Dendritic cell treated with granulocyte-macrophage colony-stimulating factor and Interleukin-4, amounts not matched to agents 40 ng/mL and 50 ng/mL, for 4 days (primary cell): ENCODE measurements around the gene FH.

Source experiments
- H3K27ac Mint-ChIP-seq: one replicate; pipeline ENCODE4 v1.8.0; 2022; ENCODE audit warnings: mild to moderate bottlenecking, mixed read lengths
- H3K27me3 Mint-ChIP-seq: one replicate; pipeline ENCODE4 v1.8.0; 2022; ENCODE audit warnings: mild to moderate bottlenecking, mixed read lengths
- H3K36me3 Mint-ChIP-seq: one replicate; pipeline ENCODE4 v1.8.0; 2022; ENCODE audit warnings: low read depth, mixed read lengths
- H3K4me1 Mint-ChIP-seq: one replicate; pipeline ENCODE4 v1.8.0; 2022; ENCODE audit warnings: low read depth, mixed read lengths
- H3K4me3 Mint-ChIP-seq: one replicate; pipeline ENCODE4 v1.8.0; 2022; ENCODE audit warnings: mild to moderate bottlenecking, moderate library complexity, mixed read lengths
- H3K9me3 Mint-ChIP-seq: one replicate; pipeline ENCODE4 v1.8.0; 2022; ENCODE audit warnings: mixed read lengths
- intact Hi-C: fragments of 100-400 bp; cut with micrococcal nuclease; formaldehyde crosslinking; loops from one replicate; pipeline ENCODE4 v1.15.0; 2022

Gene FH

DNA sequence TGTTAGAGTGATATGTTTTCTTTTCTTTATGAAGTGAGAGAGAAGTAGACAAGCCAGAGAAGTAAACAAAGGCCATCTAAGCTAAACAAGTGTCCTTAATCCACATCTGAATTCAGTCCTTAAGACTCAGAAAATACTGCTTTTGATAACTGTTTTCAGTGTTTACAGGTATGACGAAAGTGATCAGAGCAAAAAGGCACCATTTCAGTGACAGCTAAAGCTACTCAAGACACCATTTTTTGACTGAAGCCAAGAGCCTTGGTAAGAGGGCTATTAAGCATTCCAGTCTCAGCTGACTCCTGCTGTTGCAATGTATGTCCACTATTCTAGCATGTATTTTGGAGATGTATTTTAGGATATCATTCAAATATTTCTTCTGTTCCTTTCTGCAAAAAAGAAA, 16.7 kb upstream of the FH start:
- peaks cover 41% of the 10 kb centered on the region for H3K36me3 Mint-ChIP-seq
- H3K4me3 Mint-ChIP-seq: no peak overlapping the region
- intact Hi-C loops: no loop called here
- peaks cover 15% of the 10 kb centered on the region for H3K9me3 Mint-ChIP-seq
- H3K4me1 Mint-ChIP-seq: peaks cover 71% of the 10 kb centered on the region
- H3K27ac Mint-ChIP-seq: no peak overlapping the region
- no peaks in the 10 kb centered on the region for H3K27me3 Mint-ChIP-seq

DNA sequence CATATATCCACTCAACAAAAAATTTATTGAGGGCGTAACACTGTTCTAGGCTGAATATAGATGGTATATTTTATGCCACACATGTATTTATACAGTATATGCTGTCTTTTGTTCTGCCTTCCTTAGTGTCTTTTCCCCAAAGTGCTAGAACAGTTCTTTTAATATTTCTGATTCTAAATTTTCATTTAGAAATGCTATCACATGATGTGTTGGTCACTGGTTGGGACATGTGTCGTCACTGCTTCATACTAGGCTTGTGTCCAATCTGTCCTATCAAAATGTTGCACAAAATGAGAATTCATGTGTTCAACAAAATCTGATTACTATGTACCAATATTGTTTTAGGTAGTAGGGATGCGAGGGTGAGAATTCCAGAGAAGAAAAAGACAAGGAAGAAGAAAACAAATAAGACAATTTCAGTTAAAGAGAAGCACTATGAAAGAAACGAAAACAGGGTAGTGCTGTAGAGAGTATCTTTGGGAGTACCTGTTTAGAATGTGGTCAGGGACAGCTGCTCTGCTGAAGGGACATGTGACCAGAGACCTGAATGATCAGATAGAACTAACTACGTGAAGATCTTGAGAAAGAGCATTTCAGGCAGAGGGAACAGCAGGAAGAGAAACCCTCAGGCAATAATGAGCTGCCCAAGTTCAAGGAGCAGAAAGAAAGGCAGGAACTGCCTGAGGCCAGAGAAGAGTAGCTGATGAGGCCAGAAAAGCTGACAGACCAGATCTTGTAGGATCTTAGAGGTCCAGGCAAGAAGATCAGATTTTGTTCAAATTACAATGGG, 14.0 kb upstream of the FH start:
- intact Hi-C loops: loop anchor here (5.0 kb wide), 1 partner anchor 79 kb away; no protein-coding TSS in a partner anchor

DNA sequence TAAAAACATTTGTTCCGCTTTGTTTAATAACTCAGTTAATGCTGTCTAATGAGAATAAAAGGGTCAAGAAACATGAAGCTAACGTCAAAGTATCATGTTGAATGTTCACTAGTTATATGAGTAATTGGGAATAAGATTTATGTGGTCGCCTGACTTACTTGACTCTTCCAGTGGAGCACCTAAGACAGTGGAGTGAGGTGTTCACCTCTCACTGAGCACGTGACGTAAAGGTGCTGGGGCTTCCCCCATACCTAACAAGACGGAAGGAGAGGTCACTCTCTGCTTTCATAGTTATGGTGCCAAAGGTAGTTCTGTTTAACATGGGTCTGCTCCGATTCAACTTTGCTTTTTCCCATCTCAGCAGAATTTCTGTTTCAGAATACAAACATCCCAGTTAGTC, 13.3 kb upstream of the FH start:
- intact Hi-C loops: loop anchor here (1.0 to 5.0 kb wide), 2 partner anchors 19 to 79 kb away; no protein-coding TSS in a partner anchor
- Mint-ChIP-seq H3K9me3 (peaks cover 12% of the 10 kb centered on the region), H3K4me1 (peaks cover 49% of the 10 kb centered on the region), H3K27ac (peak overlapping the region; percentile 99), H3K36me3 (peaks cover 31% of the 10 kb centered on the region), H3K27me3 (no peaks in the 10 kb centered on the region), H3K4me3 (peak overlapping the region; percentile 70)

More for the DNA sequence above, 14.0 kb upstream of the FH start:
- Mint-ChIP-seq H3K36me3 (peaks cover 34% of the 10 kb centered on the region), H3K27me3 (no peaks in the 10 kb centered on the region), H3K27ac (peak overlapping the region; percentile 99), H3K4me3 (peak overlapping the region; percentile 70), H3K4me1 (peaks cover 55% of the 10 kb centered on the region), H3K9me3 (peaks cover 15% of the 10 kb centered on the region)

DNA sequence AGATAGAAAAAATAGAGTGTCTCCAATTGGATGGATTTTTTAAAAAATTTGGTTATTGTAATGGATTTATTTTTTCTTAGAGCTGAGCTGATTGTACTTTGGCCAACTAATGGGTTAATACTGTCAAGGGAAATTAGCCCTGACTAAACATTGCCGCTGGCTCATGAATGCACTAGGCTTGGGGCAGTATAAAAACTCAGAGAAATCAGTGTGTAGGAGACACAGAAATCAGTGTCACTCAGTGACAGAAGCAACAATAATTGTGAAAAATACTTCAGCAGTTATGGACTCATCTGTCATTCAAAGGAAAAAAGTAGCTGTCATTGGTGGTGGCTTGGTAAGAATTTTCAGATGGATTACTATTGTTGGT, 12.6 kb upstream of the FH start, which contains the start of gene KMO:
Gene KMO, plus strand, starts transcription at position 217 of the 370 bp plus-strand sequence. Its CDS starts 67 bp downstream, at position 284.
- peaks cover 23% of the 10 kb centered on the region for H3K36me3 Mint-ChIP-seq

DNA sequence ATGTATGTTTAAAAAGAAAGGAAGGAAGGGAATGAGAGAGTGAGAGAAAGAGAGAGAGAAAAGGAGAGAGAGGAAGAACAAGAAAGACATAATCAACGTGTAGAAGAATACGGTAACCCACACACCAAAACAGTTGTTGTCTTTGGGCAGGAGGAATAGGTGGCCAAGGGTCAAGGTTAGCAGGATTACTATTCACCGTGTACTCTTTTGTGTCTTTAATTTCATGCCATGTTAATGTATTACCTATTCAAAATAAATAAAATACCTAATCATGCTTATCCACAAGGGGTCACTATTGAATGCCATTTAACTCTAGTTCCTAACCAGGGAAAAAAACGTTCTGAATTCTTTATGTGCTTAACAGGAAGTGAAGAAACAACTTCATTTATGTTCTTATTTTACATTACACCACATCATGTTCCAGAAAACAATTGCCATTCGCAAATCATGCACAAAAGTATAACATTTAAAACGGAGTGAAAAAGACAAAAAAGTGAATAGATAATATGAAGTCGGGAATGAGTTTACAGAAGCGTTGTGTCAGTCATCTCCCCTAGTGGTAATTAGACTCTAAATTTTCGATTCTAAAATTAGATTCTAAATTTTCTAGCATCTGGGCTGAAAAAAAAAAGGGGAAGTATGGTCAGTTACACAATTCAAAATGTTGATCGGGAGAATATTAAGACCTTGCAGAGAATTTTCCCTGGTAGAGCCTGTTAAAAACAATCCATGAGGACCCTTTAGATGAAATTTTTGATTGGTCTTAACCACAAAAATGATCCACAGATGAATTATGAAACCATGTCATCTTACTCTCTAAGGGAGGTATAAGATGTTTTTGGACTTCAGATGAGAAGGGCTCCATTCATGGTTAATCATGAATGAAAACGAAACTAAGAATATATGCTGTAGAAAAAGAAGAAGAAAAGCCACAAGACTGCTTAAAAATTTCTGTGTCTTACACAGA, 11.9 kb upstream of the FH start:
- Mint-ChIP-seq H3K27ac (peak overlapping the region; percentile 99), H3K4me1 (peaks cover 37% of the 10 kb centered on the region), H3K36me3 (peaks cover 17% of the 10 kb centered on the region), H3K27me3 (no peaks in the 10 kb centered on the region), H3K4me3 (peak overlapping the region; percentile 90), H3K9me3 (no peaks in the 10 kb centered on the region)
- intact Hi-C loops: loop anchor here (1.0 to 5.0 kb wide), 4 partner anchors 21 to 303 kb away; no protein-coding TSS in a partner anchor

More for the DNA sequence above, 12.6 kb upstream of the FH start, which contains the start of gene KMO:
- Mint-ChIP-seq H3K9me3 (peaks cover 5% of the 10 kb centered on the region), H3K4me1 (peaks cover 44% of the 10 kb centered on the region), H3K27ac (peak within 1 kb of the TSS; percentile 99), H3K4me3 (peak within 1 kb of the TSS; percentile 90), H3K27me3 (no peaks in the 10 kb centered on the region)
- intact Hi-C loops: loop anchor here (1.0 to 5.0 kb wide), 2 partner anchors 20 to 80 kb away; no protein-coding TSS in a partner anchor

DNA sequence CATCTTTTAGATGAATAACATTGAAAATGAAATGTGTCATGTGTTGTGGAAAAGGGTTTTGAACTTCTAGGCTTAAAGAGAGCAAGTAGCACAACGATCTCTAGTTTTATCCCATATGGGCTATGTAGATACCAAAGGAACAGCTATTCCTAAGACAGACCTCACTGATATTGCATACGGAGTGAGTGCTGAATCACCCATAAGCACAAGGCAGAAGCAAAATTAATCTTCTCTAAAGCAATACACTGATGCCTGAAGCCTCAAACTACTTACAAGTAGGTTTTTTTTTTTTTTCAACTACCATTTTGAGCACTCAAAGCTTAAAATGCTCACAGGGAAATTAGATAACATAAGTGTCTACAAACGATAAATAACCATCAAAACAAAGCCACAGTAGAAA, 7.6 kb upstream of the FH start:
- Mint-ChIP-seq H3K4me3 (no peak overlapping the region), H3K27me3 (peaks cover 14% of the 10 kb centered on the region), H3K36me3 (peaks cover 8% of the 10 kb centered on the region), H3K9me3 (no peaks in the 10 kb centered on the region), H3K27ac (no peak overlapping the region), H3K4me1 (peaks cover 10% of the 10 kb centered on the region)
- intact Hi-C loops: loop anchor here (10.0 kb wide), 1 partner anchor 468 kb away; the partner anchor contains the start of gene MAP1LC3C

DNA sequence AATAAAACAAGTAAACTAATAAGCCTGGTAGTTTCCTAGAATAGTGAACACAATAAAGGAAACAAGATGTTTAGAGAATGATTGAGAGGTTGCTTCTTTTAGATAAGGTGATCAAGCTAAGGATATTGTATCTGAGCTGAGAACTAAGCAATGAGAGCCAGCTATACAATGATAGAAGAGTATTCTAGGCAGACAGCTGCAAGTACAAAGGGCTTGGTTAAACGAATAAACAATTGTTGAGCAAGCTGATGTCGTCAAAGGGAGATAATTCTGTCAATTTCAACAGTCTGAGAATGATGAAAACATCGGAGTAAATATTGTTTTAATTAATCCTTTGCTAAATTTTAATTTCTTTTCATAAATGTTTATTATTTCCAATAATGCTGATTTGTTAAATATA, 5.5 kb upstream of the FH start:
- Mint-ChIP-seq H3K9me3 (no peaks in the 10 kb centered on the region), H3K4me3 (no peak overlapping the region)

DNA sequence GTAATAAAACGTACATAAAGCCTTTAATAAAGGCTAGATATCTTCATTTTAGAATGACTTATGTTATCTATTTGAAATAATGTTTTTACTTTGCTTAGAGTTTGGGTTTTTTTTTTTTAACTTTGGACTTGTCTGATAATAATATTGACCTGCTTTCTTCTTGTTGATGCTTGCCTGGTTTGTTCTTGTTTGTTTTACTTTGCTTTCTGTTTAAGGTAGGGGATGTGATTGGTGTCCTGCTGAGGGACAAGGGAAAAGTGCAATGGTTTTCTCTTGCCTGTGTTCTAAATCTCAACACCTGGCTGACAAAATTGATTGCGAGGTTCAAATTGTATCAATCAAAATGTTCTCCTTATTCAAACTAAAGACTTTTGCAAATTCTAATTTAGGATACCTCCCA, 2.2 kb upstream of the FH start:
- intact Hi-C loops: loop anchor here (10.0 kb wide), 1 partner anchor 473 kb away; the partner anchor contains the start of gene MAP1LC3C
- H3K4me1 Mint-ChIP-seq: peaks cover 4% of the 10 kb centered on the region
- H3K4me3 Mint-ChIP-seq: no peak overlapping the region
- H3K27me3 Mint-ChIP-seq: peaks cover 18% of the 10 kb centered on the region
- peaks cover 3% of the 10 kb centered on the region for H3K36me3 Mint-ChIP-seq
- no peak overlapping the region for H3K27ac Mint-ChIP-seq
- no peaks in the 10 kb centered on the region for H3K9me3 Mint-ChIP-seq

More for the DNA sequence above, 5.5 kb upstream of the FH start:
- Mint-ChIP-seq H3K27ac (no peak overlapping the region), H3K27me3 (peaks cover 18% of the 10 kb centered on the region), H3K4me1 (no peaks in the 10 kb centered on the region), H3K36me3 (no peaks in the 10 kb centered on the region)
- intact Hi-C loops: loop anchor here (10.0 kb wide), 1 partner anchor 470 kb away; the partner anchor contains the start of gene MAP1LC3C

DNA sequence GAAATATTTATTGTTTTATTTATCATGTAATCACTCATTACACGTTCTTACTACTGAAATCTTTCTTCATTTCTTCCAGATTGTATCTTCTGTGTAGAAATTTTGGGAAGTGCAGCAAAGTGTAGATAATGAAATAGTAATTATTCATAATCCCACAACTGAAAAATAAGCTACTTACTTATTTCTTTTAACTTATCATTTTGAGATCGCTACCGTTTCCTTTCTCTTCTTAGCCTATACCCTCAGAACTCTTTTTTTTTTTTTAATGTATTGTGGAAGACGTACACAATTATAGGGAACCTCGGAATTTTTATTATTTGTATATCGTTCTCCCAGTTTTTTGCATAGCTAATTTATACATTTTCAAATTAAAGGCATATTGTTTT, 518 bp upstream of the FH start:
- no peak overlapping the region for H3K4me3 Mint-ChIP-seq
- intact Hi-C loops: loop anchor here (10.0 kb wide), 1 partner anchor 475 kb away; the partner anchor contains the start of gene MAP1LC3C
- peaks cover 9% of the 10 kb centered on the region for H3K4me1 Mint-ChIP-seq

DNA sequence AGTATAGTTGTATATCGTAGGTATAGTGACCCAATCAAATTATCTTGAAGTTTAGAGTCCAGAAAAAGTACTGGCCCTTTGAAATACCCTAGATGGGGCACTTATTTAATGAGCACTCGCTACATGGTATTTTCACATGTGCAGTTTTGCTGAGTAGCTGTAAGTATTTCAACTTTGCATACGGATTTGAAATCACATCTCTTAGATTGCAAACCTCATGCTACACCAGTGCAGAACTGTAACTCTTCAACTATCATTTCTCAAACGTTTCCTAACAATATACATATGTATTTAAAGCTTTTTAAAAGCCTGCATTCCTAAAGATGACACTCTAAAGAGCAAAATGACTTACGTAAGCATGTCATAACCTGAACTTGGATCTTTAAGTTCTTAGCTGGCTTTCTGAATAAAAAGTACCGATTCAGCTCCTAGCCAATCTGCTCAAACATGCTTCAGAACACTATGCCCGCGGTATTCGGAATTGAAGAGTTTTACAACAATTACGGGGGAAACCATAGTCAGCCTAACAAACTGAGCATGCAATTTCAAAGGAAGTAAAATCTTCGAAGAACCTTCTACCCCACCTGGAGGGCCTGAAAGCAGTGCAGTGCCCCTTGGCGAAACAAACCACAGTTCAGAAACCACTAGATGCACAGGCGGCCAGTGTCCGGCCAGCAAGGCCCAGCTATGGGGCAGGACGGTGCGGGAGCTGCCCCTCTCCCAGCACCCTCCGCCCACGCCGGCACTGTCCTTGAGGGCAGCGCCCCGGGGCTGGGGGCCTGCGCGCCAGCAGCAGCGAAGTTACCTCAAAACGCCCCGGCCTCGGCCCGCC, 863 bp downstream of the FH start:
- H3K27ac Mint-ChIP-seq: no peak overlapping the region
- peaks cover 15% of the 10 kb centered on the region for H3K4me1 Mint-ChIP-seq
- intact Hi-C loops: loop anchor here (5.0 kb wide), 1 partner anchor 329 kb away; the partner anchor contains the start of gene EXO1
- no peaks in the 10 kb centered on the region for H3K9me3 Mint-ChIP-seq
- peaks cover 19% of the 10 kb centered on the region for H3K36me3 Mint-ChIP-seq
- peaks cover 16% of the 10 kb centered on the region for H3K27me3 Mint-ChIP-seq
- no peak overlapping the region for H3K4me3 Mint-ChIP-seq

More for the DNA sequence above, 518 bp upstream of the FH start:
- Mint-ChIP-seq H3K9me3 (no peaks in the 10 kb centered on the region), H3K36me3 (peaks cover 11% of the 10 kb centered on the region), H3K27ac (no peak overlapping the region), H3K27me3 (peaks cover 16% of the 10 kb centered on the region)

DNA sequence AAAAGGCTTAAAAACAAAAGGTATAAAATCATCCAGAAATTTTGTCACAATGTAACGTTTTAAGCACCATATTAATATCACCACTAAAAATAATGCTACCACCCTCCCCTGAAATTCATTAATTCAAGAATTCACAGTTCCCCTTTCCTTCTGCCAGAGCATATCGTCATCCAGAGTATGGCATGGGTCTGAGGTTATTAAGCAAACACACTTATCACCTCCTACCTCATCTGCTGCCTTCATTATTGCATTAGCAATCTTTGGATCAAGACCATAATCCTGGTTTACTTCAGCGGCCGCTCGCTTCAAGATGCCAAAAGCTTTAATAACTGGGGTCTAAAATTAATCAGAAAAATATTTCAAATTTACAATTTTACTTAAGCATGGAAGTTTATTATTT, 6.2 kb downstream of the FH start:
- Mint-ChIP-seq H3K9me3 (no peaks in the 10 kb centered on the region), H3K27me3 (no peaks in the 10 kb centered on the region), H3K27ac (no peak overlapping the region), H3K4me3 (no peak overlapping the region), H3K36me3 (peaks cover 46% of the 10 kb centered on the region), H3K4me1 (peaks cover 15% of the 10 kb centered on the region)
- intact Hi-C loops: no loop called here

DNA sequence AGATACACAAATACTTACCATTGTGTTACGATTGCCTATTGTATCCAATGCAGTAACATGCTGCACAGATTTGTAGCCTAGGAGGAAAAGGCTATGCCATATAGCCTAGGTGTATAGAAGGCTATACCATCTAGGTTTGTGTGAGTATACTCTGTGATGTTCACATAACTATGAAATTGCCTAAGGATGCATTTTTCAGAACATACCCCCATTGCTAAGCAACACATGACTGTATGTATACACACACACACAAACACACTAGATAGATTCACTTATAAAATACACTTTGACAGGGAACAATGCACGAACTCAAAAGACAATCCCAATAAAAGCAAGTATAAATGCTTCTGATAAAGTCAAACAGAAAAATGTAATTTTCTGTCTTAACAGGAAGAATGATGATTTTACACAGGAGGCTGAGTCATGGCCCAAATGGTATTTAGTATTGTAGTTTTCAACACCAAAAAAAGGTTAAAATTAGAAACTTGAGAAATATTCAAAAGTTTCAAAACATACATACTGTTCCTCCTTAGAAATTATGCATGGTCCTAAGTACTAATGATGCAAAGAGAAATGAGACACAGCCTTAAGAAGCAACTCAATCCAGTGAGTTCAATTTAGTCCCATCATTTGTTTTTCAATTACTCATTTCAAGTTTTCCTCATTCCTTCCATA, 12.2 kb downstream of the FH start:
- Mint-ChIP-seq H3K9me3 (no peaks in the 10 kb centered on the region), H3K27me3 (no peaks in the 10 kb centered on the region), H3K27ac (no peak overlapping the region), H3K4me1 (no peaks in the 10 kb centered on the region), H3K36me3 (peaks cover 78% of the 10 kb centered on the region), H3K4me3 (no peak overlapping the region)
- intact Hi-C loops: no loop called here
